HepG2 (cell line): ENCODE measurements around the gene FLT3LG. TPM values are rescaled to one million over a fixed set of nuclear protein-coding genes. Genes with fewer than 3 reads are reported as not detected.
A peak's percentile ranks its signal among the peaks of the same experiment; 100 is the strongest.

Source experiments
- FOXP4 ChIP-seq: sonication (generic); formaldehyde crosslinking; IDR thresholded peaks from 2 replicates; pipeline ENCODE4 v1.4.0; 2020; ENCODE audit warnings: missing genetic modification reagents
- HNF4G ChIP-seq, 2 experiments: sonication (generic) in 1 of 2; formaldehyde crosslinking in 1 of 2; IDR thresholded peaks; 2 replicates each; pipeline versions ENCODE4 v1.4.0 to v1.6.1; 2011 to 2020; ENCODE audit warnings: borderline replicate concordance in 2 of 2, low read depth in 2 of 2, mild to moderate bottlenecking in 2 of 2, low read length in 1 of 2, missing genetic modification reagents in 1 of 2, moderate library complexity in 1 of 2
- KDM5A ChIP-seq: fragments of 200-600 bp; sonication (generic); IDR thresholded peaks from 2 replicates; pipeline ENCODE4 v1.7.0; 2018; ENCODE audit warnings: antibody characterized with exemption, mild to moderate bottlenecking, low read length, borderline replicate concordance
- MIXL1 ChIP-seq: IDR thresholded peaks from 2 replicates; pipeline ENCODE4 v1.6.1; 2016
- NCOA2 ChIP-seq: sonication (generic); formaldehyde crosslinking; IDR thresholded peaks from 2 replicates; pipeline ENCODE4 v1.8.0; 2022; ENCODE audit warnings: inconsistent platforms
- NFRKB ChIP-seq: fragments of 450-650 bp; IDR thresholded peaks from 2 replicates; pipeline ENCODE4 v1.6.1; 2017
- RBM39 ChIP-seq: fragments of 200-400 bp; formaldehyde crosslinking; IDR thresholded peaks from one replicate; pipeline ENCODE4 v1.6.1; 2018; ENCODE audit warnings: antibody characterized with exemption, mild to moderate bottlenecking, low read depth, low read length; ENCODE audit not compliant: poor library complexity, severe bottlenecking
- XRCC5 ChIP-seq: fragments of 200-400 bp; formaldehyde crosslinking; optimal IDR thresholded peaks from 2 replicates; pipeline ENCODE3; 2017; ENCODE audit warnings: mild to moderate bottlenecking, low read length
- YEATS2 ChIP-seq: sonication (generic); formaldehyde crosslinking; IDR thresholded peaks from 2 replicates; pipeline ENCODE4 v1.4.0; 2020; ENCODE audit warnings: missing genetic modification reagents, borderline replicate concordance
- ZBED4 ChIP-seq: sonication (generic); formaldehyde crosslinking; IDR thresholded peaks from 2 replicates; pipeline ENCODE4 v1.4.0; 2020; ENCODE audit warnings: missing genetic modification reagents, borderline replicate concordance
- ZBTB1 ChIP-seq: sonication (generic); formaldehyde crosslinking; IDR thresholded peaks from 2 replicates; pipeline ENCODE4 v1.4.0; 2020; ENCODE audit warnings: missing genetic modification reagents, borderline replicate concordance
- ZFAT ChIP-seq: sonication (generic); formaldehyde crosslinking; conservative IDR thresholded peaks from 2 replicates; pipeline ENCODE4 v1.8.1; 2023; ENCODE audit warnings: missing genetic modification reagents, inconsistent platforms
- ZNF280B ChIP-seq: sonication (generic); formaldehyde crosslinking; IDR thresholded peaks from 2 replicates; pipeline ENCODE4 v1.5.0; 2020; ENCODE audit warnings: missing genetic modification reagents, mild to moderate bottlenecking, borderline replicate concordance
- ZNF3 ChIP-seq: IDR thresholded peaks from 2 replicates; pipeline ENCODE4 v1.7.0; 2017; ENCODE audit warnings: inconsistent platforms
- ZNF552 ChIP-seq: sonication (generic); formaldehyde crosslinking; IDR thresholded peaks from 2 replicates; pipeline ENCODE4 v1.9.0; 2022; ENCODE audit warnings: missing genetic modification reagents, mild to moderate bottlenecking, borderline replicate concordance
- ZNF562 ChIP-seq: sonication (generic); formaldehyde crosslinking; IDR thresholded peaks from 2 replicates; pipeline ENCODE4 v1.8.0; 2022; ENCODE audit warnings: missing genetic modification reagents, borderline replicate concordance
- ZNF605 ChIP-seq: sonication (generic); formaldehyde crosslinking; IDR thresholded peaks from 2 replicates; pipeline ENCODE4 v1.8.0; 2022; ENCODE audit warnings: mild to moderate bottlenecking, missing genetic modification reagents
- ZNF639 ChIP-seq: conservative IDR thresholded peaks from 2 replicates; pipeline ENCODE4 v1.6.1; 2018; ENCODE audit warnings: missing genetic modification reagents
- ZNF782 ChIP-seq: sonication (generic); formaldehyde crosslinking; IDR thresholded peaks from 2 replicates; pipeline ENCODE4 v1.4.0; 2020; ENCODE audit warnings: missing genetic modification reagents, mild to moderate bottlenecking, borderline replicate concordance
- polyA plus RNA-seq, 8 experiments: library from polyadenylated mRNA; depleted of rRNA in 3 of 8; stranded (reverse) in 7 of 8; unstranded in 1 of 8; fragments of >200 nt; fragmentation: Illumina TruSeq in 4 of 8; extraction: Trizol in 4 of 8; gene quantifications; 2 replicates each; pipeline versions ENCODE4 v1.2.1 to v1.2.3, GENCODE V29; 2011 to 2016; ENCODE audit warnings: low read depth in 4 of 8, missing spikeins in 1 of 8, mixed read lengths in 1 of 8; ENCODE audit not compliant: insufficient read depth in 1 of 8
- total RNA-seq, 5 experiments: library from RNA; depleted of rRNA; stranded (reverse); fragments of >200 nt; fragmentation: Illumina TruSeq; extraction: Trizol; gene quantifications; 2 replicates each; pipeline ENCODE4 v1.2.3, GENCODE V29; 2016; ENCODE audit warnings: low read depth in 1 of 5

The FLT3LG gene
- total and polyA plus RNA-seq, 2 of the 13 experiments (the other 11 are each of a cell fraction or from before 2014, with no cell fraction given), result 1.5 to 2.6 TPM

GRCh38 chr19:49443366-49444099, 30.5 kb upstream of the FLT3LG start (continued):
- TF ChIP-seq NCOA2 (CRISPR knock-in tag), result no peak
- TF ChIP-seq NFRKB, result no peak
- no peak for TF ChIP-seq ZBTB1 (CRISPR knock-in tag)
- TF ChIP-seq ZNF639 (CRISPR knock-in tag), result no peak
- no peak; the same call in 1 of the 2 replicates for TF ChIP-seq ZBED4 (CRISPR knock-in tag)
- TF ChIP-seq YEATS2 (CRISPR knock-in tag), result 0 out of 2 replicates have a peak, but pooled peaks have one; percentile 35
- no peak for TF ChIP-seq ZNF3 (CRISPR knock-in tag)
- peak; percentile 25; the same call in 1 of the 2 replicates for TF ChIP-seq FOXP4 (CRISPR knock-in tag)
- TF ChIP-seq ZNF562 (CRISPR knock-in tag), result no peak
- TF ChIP-seq RBM39, result no peak
- no peak for TF ChIP-seq HNF4G (IDR thresholded peaks at IDR 0.05; ENCODE audit: borderline replicate concordance, low read depth, low read length)
- no peak for TF ChIP-seq HNF4G (CRISPR knock-in tag; IDR thresholded peaks at IDR 0.05; ENCODE audit: borderline replicate concordance, low read depth)
- peak; percentile 17; the same call in 1 of the 2 replicates for TF ChIP-seq ZNF605 (CRISPR knock-in tag)
- TF ChIP-seq ZNF552 (CRISPR knock-in tag), result no peak
- peak; percentile 76; the same call in 1 of the 2 replicates for TF ChIP-seq ZNF782 (CRISPR knock-in tag)
- TF ChIP-seq KDM5A, result peak; percentile 51; the same call in 1 of the 2 replicates
- no peak for TF ChIP-seq ZNF280B (CRISPR knock-in tag)
- TF ChIP-seq ZFAT, result no peak
- no peak for TF ChIP-seq MIXL1 (CRISPR knock-in tag)
- TF ChIP-seq XRCC5, result peak; percentile 96
